Muscle layer of duodenum (tissue), 2 donors: ENCODE results near the gene AP1M1.

Experiments
- H3K27ac ChIP-seq: one replicate; pipeline ENCODE4 v1.7.0; 2013; ENCODE audit warnings: mild to moderate bottlenecking, low read length
- H3K27me3 ChIP-seq: one replicate; pipeline ENCODE4 v1.7.0; 2013; ENCODE audit warnings: low read depth, mild to moderate bottlenecking, control low read depth, low read length
- H3K36me3 ChIP-seq, 2 donors: one replicate each; pipeline ENCODE4 v1.7.0; 2013; ENCODE audit warnings: low read length in 2 of 2, control low read depth in 1 of 2, mild to moderate bottlenecking in 1 of 2; ENCODE audit not compliant: insufficient read depth in 2 of 2, control insufficient read depth in 1 of 2
- H3K4me1 ChIP-seq, 2 donors: one replicate each; pipeline ENCODE4 v1.7.0; 2013; ENCODE audit warnings: low read length in 2 of 2, mild to moderate bottlenecking in 2 of 2, control low read depth in 1 of 2, moderate library complexity in 1 of 2; ENCODE audit not compliant: insufficient read depth in 2 of 2, control insufficient read depth in 1 of 2
- H3K4me3 ChIP-seq, 2 donors: one replicate each; pipeline ENCODE4 v1.7.0; 2013; ENCODE audit warnings: low read length in 2 of 2, low read depth in 1 of 2, mild to moderate bottlenecking in 1 of 2
- H3K9me3 ChIP-seq, 2 donors: one replicate each; pipeline ENCODE4 v1.7.0; 2013; ENCODE audit warnings: low read length in 2 of 2, control low read depth in 1 of 2, mild to moderate bottlenecking in 1 of 2; ENCODE audit not compliant: control insufficient read depth in 1 of 2
- donor health status: healthy.

Gene AP1M1

DNA sequence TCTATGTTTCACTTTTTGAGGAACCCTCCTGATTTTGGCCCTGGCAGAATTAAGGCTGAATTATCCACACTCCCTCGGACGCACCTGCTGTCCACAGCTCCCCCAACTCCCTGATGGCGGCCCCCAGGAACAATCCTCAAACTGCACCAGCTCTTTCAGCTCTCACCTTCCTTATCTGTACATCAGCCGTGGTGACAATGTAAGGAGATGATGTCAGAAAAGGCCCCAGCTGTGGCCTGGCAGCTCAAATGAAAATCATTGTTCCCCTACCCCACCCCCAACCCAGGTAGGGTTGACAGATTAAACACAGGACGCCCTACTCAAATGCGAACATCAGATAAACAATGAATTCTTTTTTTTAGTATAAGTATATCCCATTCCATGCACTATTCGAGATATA is 91.9 kb downstream of the AP1M1 start:
- Histone ChIP-seq H3K4me1 (peaks cover 0 to 24% of the 10 kb centered on the region in 2 donors), H3K36me3 (no peaks in the 10 kb centered on the region), H3K9me3 (no peaks in the 10 kb centered on the region), H3K4me3 (no peak overlapping the region), H3K27ac (no peak overlapping the region), H3K27me3 (no peaks in the 10 kb centered on the region)

DNA sequence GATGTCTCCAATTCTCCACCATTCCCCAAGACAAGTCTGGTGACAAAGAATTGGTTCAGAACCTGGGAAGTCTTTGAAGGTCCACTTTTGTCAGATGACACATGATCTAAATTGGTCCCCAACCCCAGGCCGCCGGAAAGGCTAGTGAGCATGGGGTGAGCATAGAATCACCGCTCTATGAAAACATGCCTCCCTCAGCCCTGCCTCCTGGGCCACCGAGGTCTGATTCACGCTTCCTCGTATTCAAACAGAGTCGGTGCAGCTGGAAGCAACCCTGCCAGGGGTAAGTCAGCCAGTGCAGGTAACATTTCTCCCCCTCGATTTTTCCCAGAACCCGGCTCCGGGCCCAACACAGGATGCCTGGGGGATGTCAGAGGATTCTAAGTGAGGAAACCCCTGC is 93.0 kb downstream of the AP1M1 start:
- no peaks in the 10 kb centered on the region for H3K9me3 ChIP-seq
- H3K27ac ChIP-seq, result no peak overlapping the region
- H3K4me3 ChIP-seq, result no peak overlapping the region
- H3K27me3 ChIP-seq, result no peaks in the 10 kb centered on the region
- H3K4me1 ChIP-seq, result peaks cover 0 to 19% of the 10 kb centered on the region in 2 donors
- H3K36me3 ChIP-seq, result no peaks in the 10 kb centered on the region

DNA sequence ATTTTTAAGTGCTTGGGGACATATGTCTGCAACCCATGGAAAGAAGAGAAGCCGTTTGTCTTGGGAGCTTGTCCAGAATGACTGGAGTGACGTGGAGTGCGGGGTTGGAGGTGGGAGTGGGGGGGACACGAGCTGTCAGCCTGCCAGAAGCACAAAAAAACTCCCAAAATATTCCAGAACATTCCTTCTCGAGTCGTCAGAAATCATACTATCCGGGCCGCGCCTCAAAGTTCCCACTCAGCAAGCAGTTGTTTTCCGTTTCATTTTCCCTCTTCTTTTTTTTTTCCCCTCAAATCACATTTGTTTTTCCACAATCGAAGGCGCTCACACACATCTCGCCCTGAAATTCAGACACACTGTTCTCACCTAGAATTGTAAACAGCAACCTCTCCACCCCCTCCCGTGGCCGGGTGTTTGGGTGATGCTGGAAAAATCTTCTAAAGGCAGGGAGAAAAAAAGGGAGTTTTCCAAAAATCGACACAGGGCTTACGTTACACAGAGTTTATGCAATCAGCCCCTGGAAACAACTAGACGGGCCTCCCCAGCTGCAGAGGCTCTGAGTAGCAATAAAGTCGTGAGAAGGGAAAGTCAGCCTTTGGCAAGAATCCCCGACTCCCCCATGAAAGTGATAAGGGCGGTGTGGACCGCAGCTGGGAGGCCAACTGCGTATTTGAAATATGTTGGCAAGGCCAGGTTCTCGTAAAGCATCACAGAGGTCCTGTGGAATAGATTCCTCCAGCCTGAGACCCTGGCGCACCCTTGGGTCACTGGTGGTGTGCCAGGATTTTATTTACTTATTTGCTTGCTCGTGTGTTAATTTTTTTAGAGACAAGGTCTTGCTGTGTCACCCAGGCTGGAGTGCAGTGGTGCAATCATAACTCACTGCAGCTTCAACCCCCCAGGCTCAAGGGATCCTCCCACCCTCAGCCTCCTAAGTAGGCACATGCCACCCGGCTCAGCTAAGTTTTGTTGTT is 95.7 kb downstream of the AP1M1 start:
- H3K27ac ChIP-seq, result peak overlapping the region; percentile 81
- H3K4me3 ChIP-seq, result peak overlapping the region; percentile 27 to 33
- no peaks in the 10 kb centered on the region for H3K36me3 ChIP-seq
- H3K9me3 ChIP-seq, result no peaks in the 10 kb centered on the region
- H3K4me1 ChIP-seq, result peaks cover 0 to 9% of the 10 kb centered on the region in 2 donors
- no peaks in the 10 kb centered on the region for H3K27me3 ChIP-seq

DNA sequence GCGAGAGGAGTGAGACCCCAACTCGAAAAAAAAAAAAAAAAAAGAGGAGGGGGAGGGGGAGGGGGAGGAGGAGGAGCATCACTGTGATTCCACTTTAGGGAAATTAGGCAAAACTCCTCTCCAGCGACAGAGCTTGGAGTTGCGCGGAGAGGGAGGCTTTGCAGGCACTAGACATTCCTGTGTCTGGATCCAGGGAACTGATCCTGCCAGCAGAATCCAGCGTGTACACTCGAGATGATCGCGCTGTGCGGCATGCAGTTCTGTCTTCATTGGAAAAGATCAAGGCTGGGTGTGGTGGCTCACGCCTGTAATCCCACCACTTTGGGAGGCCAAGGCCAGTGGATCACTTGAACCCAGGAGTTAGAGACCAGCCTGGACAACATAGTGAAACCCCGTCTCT is 97.3 kb downstream of the AP1M1 start:
- no peaks in the 10 kb centered on the region for H3K36me3 ChIP-seq

More for the DNA sequence above, 97.3 kb downstream of the AP1M1 start:
- peaks cover 0 to 9% of the 10 kb centered on the region in 2 donors for H3K4me1 ChIP-seq
- no peaks in the 10 kb centered on the region for H3K9me3 ChIP-seq
- H3K27ac ChIP-seq, result no peak overlapping the region
- H3K27me3 ChIP-seq, result no peaks in the 10 kb centered on the region
- H3K4me3 ChIP-seq, result no peak overlapping the region
